NB4 (cell line): ENCODE measurements around the gene XYLT1.

ENCODE experiments used
- POLR2A ChIP-seq: IDR thresholded peaks from 2 replicates; pipeline ENCODE4 v1.6.1; 2011; ENCODE audit warnings: mild to moderate bottlenecking; ENCODE audit not compliant: insufficient read length; ENCODE audit errors: extremely low read depth
- TF ChIP-seq, protein P1 (sequence below): IDR thresholded peaks from one replicate; pipeline ENCODE4 v1.5.1; 2012; ENCODE audit warnings: low read depth, low read length

DNA sequence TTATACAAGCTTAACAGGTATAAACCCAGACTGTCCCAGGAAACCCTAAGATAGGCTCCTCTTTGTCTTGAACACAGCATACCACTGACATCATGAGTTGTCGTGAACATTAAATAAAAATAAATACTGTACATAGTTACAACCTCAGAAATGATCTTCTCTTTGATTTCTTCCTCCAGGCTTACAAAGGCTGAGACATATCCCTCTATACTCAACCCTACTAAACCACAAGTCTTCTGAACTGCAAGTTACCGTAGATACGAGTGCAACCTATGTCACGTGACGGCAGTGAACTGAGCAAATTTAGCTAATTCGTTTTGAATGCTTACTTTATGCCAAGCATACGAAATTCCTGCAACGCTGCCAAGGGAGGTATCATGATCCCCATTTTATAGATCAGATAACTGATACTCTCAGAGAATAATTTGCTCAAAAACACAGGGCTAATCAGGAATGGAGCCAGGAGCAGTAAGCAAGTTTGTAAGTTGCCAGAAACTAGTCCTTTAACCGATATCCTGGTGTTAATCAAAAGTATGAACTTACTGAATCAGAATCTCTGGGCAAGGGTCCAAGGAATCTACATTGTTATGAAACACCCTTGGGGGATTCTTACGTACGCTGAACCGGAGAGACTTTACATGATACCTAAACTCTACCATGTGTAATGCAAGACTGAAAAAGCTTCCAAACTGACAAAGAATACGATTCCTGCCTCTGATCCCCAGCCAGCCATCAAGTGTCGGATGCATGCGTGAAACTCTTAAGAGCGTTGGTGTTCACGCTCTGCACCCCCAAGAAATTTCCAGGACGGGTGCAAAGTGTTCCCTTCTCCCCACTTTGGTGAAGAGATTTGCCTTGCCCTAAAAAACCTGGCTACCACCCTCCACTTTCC is 106.2 kb downstream of the XYLT1 start:
- TF ChIP-seq, protein P1, sequence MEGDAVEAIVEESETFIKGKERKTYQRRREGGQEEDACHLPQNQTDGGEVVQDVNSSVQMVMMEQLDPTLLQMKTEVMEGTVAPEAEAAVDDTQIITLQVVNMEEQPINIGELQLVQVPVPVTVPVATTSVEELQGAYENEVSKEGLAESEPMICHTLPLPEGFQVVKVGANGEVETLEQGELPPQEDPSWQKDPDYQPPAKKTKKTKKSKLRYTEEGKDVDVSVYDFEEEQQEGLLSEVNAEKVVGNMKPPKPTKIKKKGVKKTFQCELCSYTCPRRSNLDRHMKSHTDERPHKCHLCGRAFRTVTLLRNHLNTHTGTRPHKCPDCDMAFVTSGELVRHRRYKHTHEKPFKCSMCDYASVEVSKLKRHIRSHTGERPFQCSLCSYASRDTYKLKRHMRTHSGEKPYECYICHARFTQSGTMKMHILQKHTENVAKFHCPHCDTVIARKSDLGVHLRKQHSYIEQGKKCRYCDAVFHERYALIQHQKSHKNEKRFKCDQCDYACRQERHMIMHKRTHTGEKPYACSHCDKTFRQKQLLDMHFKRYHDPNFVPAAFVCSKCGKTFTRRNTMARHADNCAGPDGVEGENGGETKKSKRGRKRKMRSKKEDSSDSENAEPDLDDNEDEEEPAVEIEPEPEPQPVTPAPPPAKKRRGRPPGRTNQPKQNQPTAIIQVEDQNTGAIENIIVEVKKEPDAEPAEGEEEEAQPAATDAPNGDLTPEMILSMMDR = no peak
- no peak for TF ChIP-seq POLR2A
